Measurements from ENCODE around the gene INHBE. TPM values are rescaled to one million over a fixed set of nuclear protein-coding genes. Genes with fewer than 3 reads are reported as not detected.
A peak's percentile ranks its signal among the peaks of the same experiment; 100 is the strongest.
"Not testable (repeated sequence)": the region's sequence is repeated elsewhere in the genome, so short reads cannot be mapped to it uniquely, and the experiment has no call there.

The INHBE gene
- total and polyA plus RNA-seq, 2 experiments from 2014 or later, result 0.23 to 0.74 TPM

- TF ChIP-seq CTCF (IDR thresholded peaks at IDR 0.05; ENCODE audit: low read depth, low read length), result no peak
- Histone ChIP-seq H3K4me1 (ENCODE audit: low read depth) (peaks cover 9% of the 10 kb centered on the region), H3K27ac (no peak overlapping the region), H3K27me3 (no peaks in the 10 kb centered on the region), H3K36me3 (no peaks in the 10 kb centered on the region), H3K9me3 (ENCODE audit: low read depth) (no peaks in the 10 kb centered on the region), H3K4me3 (no peak overlapping the region)
- DNase-seq (ENCODE audit: low read depth in 1 of 2, low spot score in 1 of 2), result peak in 1 of 2 donors; percentile 42
Observed at GRCh38 chr12:57435293-57435692, 19.8 kb upstream of the INHBE start.

GRCh38 chr12:57438400-57438799 lies 16.7 kb upstream of the INHBE start:
- Histone ChIP-seq H3K4me3 (no peak overlapping the region), H3K4me1 (ENCODE audit: low read depth) (no peaks in the 10 kb centered on the region), H3K36me3 (no peaks in the 10 kb centered on the region), H3K9me3 (ENCODE audit: low read depth) (no peaks in the 10 kb centered on the region), H3K27ac (no peak overlapping the region), H3K27me3 (no peaks in the 10 kb centered on the region)
- TF ChIP-seq CTCF (IDR thresholded peaks at IDR 0.05; ENCODE audit: low read depth, low read length), result no peak
- DNase-seq (ENCODE audit: low read depth in 1 of 2, low spot score in 1 of 2), result no peak

GRCh38 chr12:57439762-57440266 lies 15.3 kb upstream of the INHBE start:
- no peaks in the 10 kb centered on the region for H3K36me3 ChIP-seq
- no peak for DNase-seq (ENCODE audit: low read depth in 1 of 2, low spot score in 1 of 2)
- no peaks in the 10 kb centered on the region for H3K27me3 ChIP-seq
- no peak overlapping the region for H3K4me3 ChIP-seq
- TF ChIP-seq CTCF (IDR thresholded peaks at IDR 0.05; ENCODE audit: low read depth, low read length), result no peak
- H3K9me3 ChIP-seq (ENCODE audit: low read depth), result no peaks in the 10 kb centered on the region
- no peaks in the 10 kb centered on the region for H3K4me1 ChIP-seq (ENCODE audit: low read depth)
- H3K27ac ChIP-seq, result no peak overlapping the region

GRCh38 chr12:57441393-57441792 lies 13.7 kb upstream of the INHBE start:
- H3K36me3 ChIP-seq; H3K4me3 ChIP-seq; DNase-seq (ENCODE audit: low read depth in 1 of 2, low spot score in 1 of 2); H3K9me3 ChIP-seq (ENCODE audit: low read depth); H3K27me3 ChIP-seq; H3K4me1 ChIP-seq (ENCODE audit: low read depth); H3K27ac ChIP-seq: not testable (repeated sequence)

GRCh38 chr12:57441846-57442427 lies 13.2 kb upstream of the INHBE start:
- no peaks in the 10 kb centered on the region for H3K27me3 ChIP-seq
- H3K4me3 ChIP-seq, result no peak overlapping the region
- DNase-seq (ENCODE audit: low read depth in 1 of 2, low spot score in 1 of 2), result no peak
- TF ChIP-seq CTCF (IDR thresholded peaks at IDR 0.05; ENCODE audit: low read depth, low read length), result no peak
- H3K4me1 ChIP-seq (ENCODE audit: low read depth), result no peaks in the 10 kb centered on the region
- H3K27ac ChIP-seq, result no peak overlapping the region
- H3K36me3 ChIP-seq, result no peaks in the 10 kb centered on the region
- H3K9me3 ChIP-seq (ENCODE audit: low read depth), result no peaks in the 10 kb centered on the region

GRCh38 chr12:57444337-57444736 lies 10.8 kb upstream of the INHBE start:
- not testable (repeated sequence) for DNase-seq (ENCODE audit: low read depth in 1 of 2, low spot score in 1 of 2); H3K4me3 ChIP-seq; H3K27ac ChIP-seq; H3K36me3 ChIP-seq; H3K27me3 ChIP-seq; H3K4me1 ChIP-seq (ENCODE audit: low read depth); H3K9me3 ChIP-seq (ENCODE audit: low read depth)
